Coronary artery (tissue), 2 donors: ENCODE measurements around the gene GRK5.

ENCODE experiments used
- DNase-seq: peaks from one replicate; pipeline ENCODE4 v3.0.0-alpha.2; 2017; ENCODE audit warnings: low spot score
- H3K27ac ChIP-seq, 2 donors: fragments of 200-600 bp; sonication (generic); one replicate each; pipeline ENCODE4 v1.5.1; 2016 to 2019
- H3K4me3 ChIP-seq: fragments of 200-600 bp; sonication (generic); 2 replicates; pipeline ENCODE4 v1.5.1; 2016; ENCODE audit warnings: mild to moderate bottlenecking, moderate library complexity
- TF ChIP-seq, protein P1 (sequence below): fragments of 200-600 bp; sonication (generic); IDR thresholded peaks from one replicate; pipeline ENCODE4 v1.5.1; 2019; ENCODE audit warnings: antibody characterized with exemption

The GRK5 gene

DNA sequence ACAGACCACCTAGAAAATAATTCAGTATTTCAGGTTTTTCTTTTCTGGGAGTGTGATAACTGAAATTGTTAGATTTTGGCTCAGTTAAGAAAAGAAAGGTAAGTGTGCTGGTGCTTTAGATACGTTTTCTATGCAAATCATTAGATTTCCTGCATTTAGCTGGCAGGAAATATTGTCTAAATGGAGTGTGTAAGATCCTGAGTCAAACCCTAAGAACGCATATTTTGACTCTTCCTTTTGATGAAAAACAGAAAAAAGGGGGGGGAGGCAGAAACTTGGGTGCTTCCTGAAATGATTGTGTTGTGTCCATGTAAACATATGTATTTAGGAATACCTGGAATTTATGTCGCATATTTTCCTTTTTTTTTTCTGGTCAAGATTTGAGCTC lies 1.2 kb downstream of the GRK5 start:
- Histone ChIP-seq H3K4me3 (peak overlapping the region; percentile 94), H3K27ac (peak overlapping the region; percentile 91 to 93)
- no peak for DNase-seq
- TF ChIP-seq, protein P1, sequence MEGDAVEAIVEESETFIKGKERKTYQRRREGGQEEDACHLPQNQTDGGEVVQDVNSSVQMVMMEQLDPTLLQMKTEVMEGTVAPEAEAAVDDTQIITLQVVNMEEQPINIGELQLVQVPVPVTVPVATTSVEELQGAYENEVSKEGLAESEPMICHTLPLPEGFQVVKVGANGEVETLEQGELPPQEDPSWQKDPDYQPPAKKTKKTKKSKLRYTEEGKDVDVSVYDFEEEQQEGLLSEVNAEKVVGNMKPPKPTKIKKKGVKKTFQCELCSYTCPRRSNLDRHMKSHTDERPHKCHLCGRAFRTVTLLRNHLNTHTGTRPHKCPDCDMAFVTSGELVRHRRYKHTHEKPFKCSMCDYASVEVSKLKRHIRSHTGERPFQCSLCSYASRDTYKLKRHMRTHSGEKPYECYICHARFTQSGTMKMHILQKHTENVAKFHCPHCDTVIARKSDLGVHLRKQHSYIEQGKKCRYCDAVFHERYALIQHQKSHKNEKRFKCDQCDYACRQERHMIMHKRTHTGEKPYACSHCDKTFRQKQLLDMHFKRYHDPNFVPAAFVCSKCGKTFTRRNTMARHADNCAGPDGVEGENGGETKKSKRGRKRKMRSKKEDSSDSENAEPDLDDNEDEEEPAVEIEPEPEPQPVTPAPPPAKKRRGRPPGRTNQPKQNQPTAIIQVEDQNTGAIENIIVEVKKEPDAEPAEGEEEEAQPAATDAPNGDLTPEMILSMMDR, result no peak

DNA sequence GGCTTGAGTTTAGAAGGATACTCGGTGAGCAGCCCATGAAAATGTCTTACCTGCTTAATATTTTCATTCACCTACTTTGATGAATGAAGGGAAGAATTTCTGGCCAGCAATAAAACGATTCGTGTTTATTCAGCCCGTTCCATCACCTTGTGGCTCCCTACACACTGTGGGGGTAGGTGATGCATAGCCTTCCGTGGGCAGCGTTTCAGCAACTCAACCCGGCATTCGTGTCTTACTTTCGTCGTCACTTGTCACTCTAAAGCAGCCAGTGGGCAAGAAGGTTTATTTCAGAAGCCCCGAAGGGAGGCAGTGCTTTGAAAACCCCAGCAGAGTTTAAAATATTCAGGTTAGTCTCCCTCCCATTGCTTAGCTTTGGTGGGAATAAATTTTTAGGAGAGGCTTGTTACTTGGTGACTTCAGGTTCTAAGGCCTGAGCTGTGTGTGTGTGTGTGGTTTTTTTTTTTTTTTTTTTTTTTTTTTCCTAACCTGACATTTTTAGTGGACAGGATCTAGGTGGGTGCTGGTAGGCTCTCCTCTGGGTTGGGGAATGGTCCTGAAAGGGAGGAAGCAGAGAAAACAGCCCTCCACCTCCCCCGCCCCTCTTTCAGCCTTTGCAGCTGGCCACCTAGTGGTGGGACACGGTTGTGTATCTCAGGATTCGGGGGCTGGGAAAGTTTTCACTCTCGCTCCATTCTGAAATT lies 1.8 kb downstream of the GRK5 start:
- H3K27ac ChIP-seq, result peak overlapping the region; percentile 91 to 93
- peak; percentile 81 for DNase-seq
- peak overlapping the region; percentile 94 for H3K4me3 ChIP-seq
- TF ChIP-seq, protein P1, result peak; percentile 77

DNA sequence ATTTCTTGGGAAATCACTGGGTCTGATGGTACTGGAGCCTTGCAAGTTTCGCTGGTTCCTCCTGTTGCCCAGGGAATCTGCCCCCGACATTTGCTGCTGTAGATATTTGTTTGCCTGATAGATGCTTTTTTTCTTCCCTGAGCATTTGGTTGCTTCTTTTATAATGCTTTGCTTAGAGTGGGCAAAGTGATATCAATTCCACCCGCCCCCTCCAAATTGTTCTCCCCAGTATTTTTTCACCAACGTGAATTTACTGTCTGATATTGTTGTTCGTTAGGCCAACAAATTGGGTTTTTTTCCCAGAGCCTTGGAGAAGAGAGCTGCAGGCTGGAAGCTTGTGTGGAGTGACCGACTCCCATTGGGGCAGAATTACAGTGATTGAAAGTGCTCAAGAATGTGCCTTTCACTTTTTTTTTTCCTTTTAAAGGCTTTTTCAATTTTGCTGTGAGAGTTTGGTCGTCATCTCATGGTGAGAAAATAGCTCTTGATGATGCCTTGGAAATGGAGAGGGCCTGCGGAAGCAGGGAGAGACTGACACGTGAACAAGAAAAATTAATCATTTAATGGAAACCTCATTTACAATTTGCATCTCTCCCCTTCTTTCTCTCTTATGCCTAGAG lies 2.5 kb downstream of the GRK5 start:
- H3K4me3 ChIP-seq, result peak overlapping the region; percentile 94
- TF ChIP-seq, protein P1, result no peak
- peak overlapping the region; percentile 91 to 93 for H3K27ac ChIP-seq
- no peak for DNase-seq

DNA sequence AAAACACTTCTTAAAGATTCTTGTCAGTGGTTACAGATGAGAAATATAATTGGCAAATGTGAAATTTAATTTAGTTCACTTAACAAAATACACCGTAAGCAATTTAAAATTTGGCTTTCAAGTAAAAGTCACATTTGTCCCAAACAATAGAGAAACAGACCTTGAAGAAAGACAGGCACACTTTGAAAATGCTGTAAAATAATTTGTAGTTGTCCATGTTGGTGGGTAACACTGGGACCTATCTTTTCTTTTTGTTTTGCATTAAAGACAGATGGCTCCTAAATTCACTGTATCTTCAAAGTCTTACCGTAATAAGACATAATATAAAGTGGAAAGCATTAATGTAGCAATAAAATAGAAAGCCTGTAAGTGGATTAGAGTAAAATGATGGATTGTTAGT lies 3.3 kb downstream of the GRK5 start:
- no peak for DNase-seq
- peak overlapping the region; percentile 94 for H3K4me3 ChIP-seq
- H3K27ac ChIP-seq, result peak overlapping the region; percentile 91 to 93
- TF ChIP-seq, protein P1, result no peak

DNA sequence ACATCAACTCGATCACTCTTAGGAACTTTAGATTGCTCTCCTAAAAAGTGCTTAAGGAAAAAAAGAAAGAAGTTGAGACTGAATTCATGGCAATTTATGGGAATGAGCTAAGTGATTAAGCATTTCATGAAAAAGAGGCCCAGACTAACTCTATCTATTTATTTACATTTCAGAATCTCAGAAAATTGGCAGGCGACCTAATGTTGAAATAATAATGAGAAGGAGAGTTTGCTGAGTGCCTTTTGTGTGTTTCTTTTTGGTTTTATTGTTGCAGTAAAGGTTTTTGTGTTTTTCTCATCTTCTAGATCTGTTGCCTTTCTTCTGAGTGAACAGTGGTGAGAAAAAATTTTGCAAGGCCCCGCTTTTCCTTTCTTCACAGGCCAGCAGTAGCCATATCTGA lies 3.8 kb downstream of the GRK5 start:
- Histone ChIP-seq H3K27ac (peak overlapping the region; percentile 91 to 93), H3K4me3 (peak overlapping the region; percentile 30)
- no peak for DNase-seq
- TF ChIP-seq, protein P1, result no peak

DNA sequence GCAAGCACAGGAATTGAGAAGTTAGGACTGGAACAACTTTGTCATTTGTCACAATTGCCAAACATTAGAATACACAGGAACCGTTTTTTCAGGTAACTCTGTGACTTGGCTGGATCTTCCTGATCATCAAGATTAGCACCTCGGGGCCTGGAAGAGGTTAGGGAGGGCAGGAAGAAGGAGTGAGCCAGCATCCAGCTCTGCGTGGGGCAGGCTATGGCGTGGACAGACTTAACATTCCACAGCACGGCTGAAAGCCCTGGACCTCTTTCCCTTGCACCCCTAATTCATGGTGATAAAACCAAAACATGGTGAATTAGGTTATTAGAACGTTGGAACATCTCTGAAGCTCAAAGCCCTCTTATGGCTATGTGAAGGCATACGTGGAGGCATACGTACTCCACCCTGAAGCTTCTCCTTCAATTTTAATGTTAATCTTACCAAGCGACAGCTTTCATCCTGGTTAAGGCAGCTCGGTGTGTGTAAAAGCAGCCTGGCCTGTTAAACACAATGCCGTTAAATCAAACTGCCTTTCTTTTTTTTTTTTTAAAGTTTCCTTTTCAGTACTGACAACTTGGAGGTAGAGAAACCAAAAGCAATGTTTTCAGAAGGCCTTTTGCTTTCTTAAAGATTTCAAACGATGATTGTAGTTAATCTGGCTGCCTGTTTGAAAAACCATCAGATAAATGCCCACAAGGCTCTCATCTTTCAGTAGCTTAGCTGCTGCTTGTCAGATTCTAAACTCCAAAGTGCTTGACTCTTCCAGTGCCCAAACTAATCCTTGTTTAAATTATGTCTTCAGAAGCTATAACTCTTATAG lies 4.5 kb downstream of the GRK5 start:
- no peak for DNase-seq
- TF ChIP-seq, protein P1, result no peak
- Histone ChIP-seq H3K27ac (peak overlapping the region; percentile 91 to 93), H3K4me3 (peak overlapping the region; percentile 30)
